Type B pancreatic cell (in vitro differentiated cells): ENCODE results near the gene RGS10. TPM values are rescaled to one million over a fixed set of nuclear protein-coding genes. Genes with fewer than 3 reads are reported as not detected.
A peak's percentile ranks its signal among the peaks of the same experiment; 100 is the strongest.

ENCODE experiments used
- DNase-seq: peaks from one replicate; pipeline ENCODE4 v3.0.0; 2021; ENCODE audit warnings: mixed read lengths; ENCODE audit not compliant: unreplicated experiment; ENCODE audit errors: extremely low spot score
- H3K27ac Mint-ChIP-seq: 2 replicates; pipeline ENCODE4 v1.8.0; 2021; ENCODE audit warnings: mild to moderate bottlenecking, mixed read lengths
- H3K27me3 Mint-ChIP-seq: 2 replicates; pipeline ENCODE4 v1.8.0; 2021; ENCODE audit warnings: mixed read lengths
- H3K36me3 Mint-ChIP-seq: 2 replicates; pipeline ENCODE4 v1.8.0; 2021; ENCODE audit warnings: mixed read lengths
- H3K4me1 Mint-ChIP-seq: one replicate; pipeline ENCODE4 v1.8.0; 2021; ENCODE audit warnings: mixed read lengths; ENCODE audit not compliant: unreplicated experiment
- H3K4me3 Mint-ChIP-seq: 2 replicates; pipeline ENCODE4 v1.8.0; 2021; ENCODE audit warnings: mild to moderate bottlenecking, mixed read lengths
- H3K9me3 Mint-ChIP-seq: 2 replicates; pipeline ENCODE4 v1.8.0; 2021; ENCODE audit warnings: mixed read lengths
- long read RNA-seq: library from polyadenylated mRNA; unstranded; transcript quantifications from one replicate; pipeline ENCODE4 v2.0.0, GENCODE V29; 2020
- total RNA-seq: library from RNA; stranded (reverse); gene quantifications from 2 replicates; pipeline ENCODE4 v1.2.1, GENCODE V29; 2021; ENCODE audit warnings: low replicate concordance
- TF ChIP-seq, protein P1 (sequence below): fragments of 200-600 bp; sonication (generic); conservative IDR thresholded peaks from 2 replicates; pipeline ENCODE4 v1.5.0; 2021; ENCODE audit warnings: antibody characterized with exemption, mild to moderate bottlenecking

The RGS10 gene, protein sequence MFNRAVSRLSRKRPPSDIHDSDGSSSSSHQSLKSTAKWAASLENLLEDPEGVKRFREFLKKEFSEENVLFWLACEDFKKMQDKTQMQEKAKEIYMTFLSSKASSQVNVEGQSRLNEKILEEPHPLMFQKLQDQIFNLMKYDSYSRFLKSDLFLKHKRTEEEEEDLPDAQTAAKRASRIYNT
- 10.2 and 16.0 TPM in 2 replicates for total RNA-seq
- long read RNA-seq, transcript RGS10-202 (5 exons, 804 nt): major isoform, 11 of 11 reads
- long read RNA-seq, partial matches to known transcripts: 0 of 11 reads
- long read RNA-seq, other reads (novel, unspliced or antisense): 0 of 11 reads

DNA sequence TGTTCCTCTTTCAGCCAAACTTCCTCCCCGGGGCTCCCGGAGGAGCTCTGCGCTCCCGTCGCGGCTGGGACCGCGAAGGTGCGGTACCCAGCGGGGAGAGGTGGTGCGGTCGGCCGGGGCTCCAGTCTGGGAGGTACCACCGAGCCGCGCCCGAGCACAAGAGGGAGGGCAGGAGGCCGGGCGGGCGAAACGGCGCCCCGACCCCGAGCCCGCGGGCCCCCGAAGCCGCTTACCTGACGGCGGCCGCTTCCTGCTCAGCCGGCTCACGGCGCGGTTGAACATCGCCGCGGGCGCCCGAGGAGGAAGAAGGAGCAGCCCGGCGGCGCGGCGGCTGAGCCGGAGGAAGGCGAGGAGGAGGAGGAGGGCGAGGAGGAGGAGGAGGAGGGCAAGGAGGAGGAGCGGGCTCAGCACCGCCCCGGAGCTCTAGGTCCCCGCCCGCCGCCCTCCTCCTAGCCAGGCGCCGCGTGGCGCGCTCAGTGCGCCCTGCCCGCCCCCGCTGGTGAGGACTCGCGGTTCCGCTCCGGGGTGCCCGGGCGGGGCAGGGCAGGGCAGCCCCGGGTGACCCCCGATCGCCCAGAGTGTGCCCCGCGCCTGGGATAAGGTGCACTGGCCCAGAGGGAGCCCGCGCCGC lies at the start of gene RGS10:
Gene RGS10 (minus strand): TSS at position 363 of the 631 bp plus-strand sequence. CDS start 81 bp downstream, at position 282.
- Mint-ChIP-seq H3K4me1 (peaks cover 30% of the 10 kb centered on the region), H3K27me3 (peaks cover 66% of the 10 kb centered on the region), H3K36me3 (no peaks in the 10 kb centered on the region), H3K27ac (peak within 1 kb of the TSS; percentile 74), H3K4me3 (peak within 1 kb of the TSS; percentile 93), H3K9me3 (no peaks in the 10 kb centered on the region)
- no peak for DNase-seq
- TF ChIP-seq, protein P1, sequence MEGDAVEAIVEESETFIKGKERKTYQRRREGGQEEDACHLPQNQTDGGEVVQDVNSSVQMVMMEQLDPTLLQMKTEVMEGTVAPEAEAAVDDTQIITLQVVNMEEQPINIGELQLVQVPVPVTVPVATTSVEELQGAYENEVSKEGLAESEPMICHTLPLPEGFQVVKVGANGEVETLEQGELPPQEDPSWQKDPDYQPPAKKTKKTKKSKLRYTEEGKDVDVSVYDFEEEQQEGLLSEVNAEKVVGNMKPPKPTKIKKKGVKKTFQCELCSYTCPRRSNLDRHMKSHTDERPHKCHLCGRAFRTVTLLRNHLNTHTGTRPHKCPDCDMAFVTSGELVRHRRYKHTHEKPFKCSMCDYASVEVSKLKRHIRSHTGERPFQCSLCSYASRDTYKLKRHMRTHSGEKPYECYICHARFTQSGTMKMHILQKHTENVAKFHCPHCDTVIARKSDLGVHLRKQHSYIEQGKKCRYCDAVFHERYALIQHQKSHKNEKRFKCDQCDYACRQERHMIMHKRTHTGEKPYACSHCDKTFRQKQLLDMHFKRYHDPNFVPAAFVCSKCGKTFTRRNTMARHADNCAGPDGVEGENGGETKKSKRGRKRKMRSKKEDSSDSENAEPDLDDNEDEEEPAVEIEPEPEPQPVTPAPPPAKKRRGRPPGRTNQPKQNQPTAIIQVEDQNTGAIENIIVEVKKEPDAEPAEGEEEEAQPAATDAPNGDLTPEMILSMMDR: no peak

DNA sequence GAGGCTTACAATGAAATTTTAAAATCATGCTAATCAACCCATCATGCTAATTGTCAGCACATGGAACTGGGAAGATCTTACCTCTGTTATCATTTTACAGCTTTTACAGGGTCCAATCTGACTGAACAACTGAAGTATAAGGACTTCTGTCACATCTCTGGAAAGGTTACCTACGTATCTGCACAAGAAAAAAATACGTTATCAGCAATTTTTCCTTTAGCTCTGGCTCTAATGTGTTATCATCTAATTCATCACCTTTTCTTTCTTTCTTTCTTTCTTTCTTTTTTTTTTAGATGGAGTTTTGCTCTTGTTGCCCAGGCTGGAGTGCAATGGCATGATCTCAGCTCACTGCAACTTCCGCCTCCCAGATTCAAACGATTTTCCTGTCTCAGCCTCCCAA lies 45.6 kb upstream of the RGS10 start:
- Mint-ChIP-seq H3K4me1 (peaks cover 8% of the 10 kb centered on the region), H3K9me3 (no peaks in the 10 kb centered on the region), H3K27me3 (no peaks in the 10 kb centered on the region), H3K36me3 (peaks cover 4% of the 10 kb centered on the region), H3K4me3 (no peak overlapping the region), H3K27ac (no peak overlapping the region)
- TF ChIP-seq, protein P1: no peak
- DNase-seq: no peak

DNA sequence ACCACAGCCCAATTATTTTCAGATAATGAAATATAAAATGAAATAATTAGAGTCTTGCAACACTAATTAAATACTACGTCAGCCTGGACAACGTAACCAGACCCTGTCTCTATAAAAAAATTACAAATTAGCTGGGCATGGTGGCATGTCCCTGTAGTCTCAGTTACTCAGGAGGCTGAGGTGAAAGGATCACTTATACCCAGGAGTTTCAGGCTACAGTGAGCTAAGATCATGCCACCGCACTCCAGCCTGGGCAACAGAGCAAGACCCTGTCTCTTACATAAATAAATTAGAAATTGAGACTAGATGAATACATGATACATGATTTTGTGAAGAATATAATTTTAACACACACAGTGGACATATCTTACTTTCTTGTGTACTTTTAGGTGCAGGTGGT lies 35.8 kb upstream of the RGS10 start:
- peaks cover 36% of the 10 kb centered on the region for H3K36me3 Mint-ChIP-seq
- TF ChIP-seq, protein P1: no peak
- no peak overlapping the region for H3K27ac Mint-ChIP-seq
- no peak for DNase-seq
- H3K27me3 Mint-ChIP-seq: no peaks in the 10 kb centered on the region
- H3K9me3 Mint-ChIP-seq: no peaks in the 10 kb centered on the region
- H3K4me3 Mint-ChIP-seq: no peak overlapping the region
- H3K4me1 Mint-ChIP-seq: no peaks in the 10 kb centered on the region

DNA sequence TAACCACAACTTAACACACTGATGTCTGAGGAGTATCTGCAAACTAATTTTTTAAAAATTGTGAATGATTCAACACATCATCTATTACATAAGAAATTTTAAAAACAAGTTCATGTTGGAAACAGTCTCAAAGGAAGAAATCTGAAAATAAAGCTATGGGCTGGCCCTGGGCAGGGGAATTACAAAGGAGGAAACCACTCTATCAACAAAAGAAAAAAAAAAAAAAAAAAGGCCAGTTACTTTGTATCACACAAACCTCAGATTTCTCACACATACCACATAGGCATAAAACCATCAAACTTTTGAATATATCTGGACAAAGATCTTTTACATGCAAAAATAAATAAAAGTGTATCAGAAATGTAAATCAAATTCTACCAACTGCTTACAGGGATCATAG lies 33.5 kb upstream of the RGS10 start:
- no peaks in the 10 kb centered on the region for H3K4me1 Mint-ChIP-seq
- H3K27me3 Mint-ChIP-seq: no peaks in the 10 kb centered on the region
- TF ChIP-seq, protein P1: no peak
- H3K27ac Mint-ChIP-seq: no peak overlapping the region
- peaks cover 32% of the 10 kb centered on the region for H3K36me3 Mint-ChIP-seq
- DNase-seq: no peak
- H3K4me3 Mint-ChIP-seq: no peak overlapping the region
- no peaks in the 10 kb centered on the region for H3K9me3 Mint-ChIP-seq

DNA sequence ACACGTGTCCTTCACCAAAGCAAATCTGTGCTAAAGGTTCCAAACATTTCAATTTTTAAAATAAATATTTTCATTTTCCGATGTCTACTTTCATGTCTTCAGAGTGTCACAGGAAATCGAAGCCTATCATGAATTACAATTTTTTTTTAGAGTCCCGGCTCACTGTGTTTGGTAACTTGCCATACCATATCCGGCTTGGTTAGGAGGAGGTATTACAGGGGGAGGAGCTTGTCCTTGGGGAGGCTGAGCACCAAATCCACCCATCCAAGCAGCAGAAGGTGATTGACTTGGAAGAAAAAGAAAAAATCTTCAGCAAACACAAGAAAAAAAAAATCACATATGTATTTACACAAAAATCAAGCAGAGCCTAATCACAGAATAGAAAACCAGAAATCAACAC lies 33.0 kb upstream of the RGS10 start:
- Mint-ChIP-seq H3K4me1 (no peaks in the 10 kb centered on the region), H3K4me3 (no peak overlapping the region), H3K36me3 (peaks cover 32% of the 10 kb centered on the region), H3K27ac (no peak overlapping the region), H3K9me3 (no peaks in the 10 kb centered on the region), H3K27me3 (no peaks in the 10 kb centered on the region)
- no peak for DNase-seq
- TF ChIP-seq, protein P1: no peak
